HG03520 (cell line): ENCODE data around the gene CMIP.

Experiments
- ATAC-seq: cut with Tn5 transposase; IDR thresholded peaks from one replicate; pipeline ENCODE4 v1.9.1; 2021; ENCODE audit warnings: mild to moderate bottlenecking, moderate library complexity; ENCODE audit not compliant: unreplicated experiment

Gene CMIP

GRCh38 chr16:81615411-81615810 is 170.8 kb downstream of the CMIP start:
- ATAC-seq: no peak

- ATAC-seq: no peak
These were observed 171.2 kb downstream of the CMIP start for GRCh38 chr16:81615833-81616232.

GRCh38 chr16:81616321-81617020 is 171.9 kb downstream of the CMIP start:
- ATAC-seq: peak; percentile 66

- no peak for ATAC-seq
These were observed 172.4 kb downstream of the CMIP start for GRCh38 chr16:81617021-81617346.

- no peak for ATAC-seq
These were observed 173.6 kb downstream of the CMIP start for GRCh38 chr16:81618187-81618586.

- no peak for ATAC-seq
These were observed 174.1 kb downstream of the CMIP start for GRCh38 chr16:81618661-81619060.

GRCh38 chr16:81620029-81620428 is 175.4 kb downstream of the CMIP start:
- no peak for ATAC-seq

- ATAC-seq: no peak
These were observed 176.2 kb downstream of the CMIP start for GRCh38 chr16:81620796-81621195.

- ATAC-seq: no peak
These were observed 176.9 kb downstream of the CMIP start for GRCh38 chr16:81621496-81621895.

- no peak for ATAC-seq
These were observed 178.9 kb downstream of the CMIP start for GRCh38 chr16:81623365-81624102.

GRCh38 chr16:81624403-81624759 is 179.8 kb downstream of the CMIP start:
- ATAC-seq: no peak

GRCh38 chr16:81624760-81625543 is 180.3 kb downstream of the CMIP start:
- ATAC-seq: no peak

- no peak for ATAC-seq
These were observed 181.0 kb downstream of the CMIP start for GRCh38 chr16:81625544-81626153.

GRCh38 chr16:81626181-81626674 is 181.6 kb downstream of the CMIP start:
- no peak for ATAC-seq

- ATAC-seq: no peak
These were observed 182.4 kb downstream of the CMIP start for GRCh38 chr16:81627024-81627423.

- no peak for ATAC-seq
These were observed 183.2 kb downstream of the CMIP start for GRCh38 chr16:81627729-81628244.

GRCh38 chr16:81629034-81629802 is 184.6 kb downstream of the CMIP start:
- ATAC-seq: no peak

GRCh38 chr16:81629896-81630634 is 185.5 kb downstream of the CMIP start:
- no peak for ATAC-seq

- ATAC-seq: no peak
These were observed 186.0 kb downstream of the CMIP start for GRCh38 chr16:81630635-81631031.
